NB4 (cell line): ENCODE measurements around the gene LMO4.

Source experiments
- DNase-seq: peaks from one replicate; pipeline ENCODE4 v3.0.0; 2010; ENCODE audit warnings: low read depth
- H3K4me3 ChIP-seq: one replicate; pipeline ENCODE4 v1.5.1; 2011; ENCODE audit warnings: mild to moderate bottlenecking, low read depth, low read length, moderate library complexity
- MYC ChIP-seq: IDR thresholded peaks from 2 replicates; pipeline ENCODE4 v1.6.1; 2011; ENCODE audit warnings: low read depth, low read length
- POLR2A ChIP-seq: IDR thresholded peaks from 2 replicates; pipeline ENCODE4 v1.6.1; 2011; ENCODE audit warnings: mild to moderate bottlenecking; ENCODE audit not compliant: insufficient read length; ENCODE audit errors: extremely low read depth
- TF ChIP-seq, protein P1 (sequence below): IDR thresholded peaks from one replicate; pipeline ENCODE4 v1.5.1; 2012; ENCODE audit warnings: low read depth, low read length
- TF ChIP-seq, protein P2 (sequence below): IDR thresholded peaks from 2 replicates; pipeline ENCODE4 v1.6.1; 2011; ENCODE audit warnings: low read depth, low read length

The LMO4 gene

DNA sequence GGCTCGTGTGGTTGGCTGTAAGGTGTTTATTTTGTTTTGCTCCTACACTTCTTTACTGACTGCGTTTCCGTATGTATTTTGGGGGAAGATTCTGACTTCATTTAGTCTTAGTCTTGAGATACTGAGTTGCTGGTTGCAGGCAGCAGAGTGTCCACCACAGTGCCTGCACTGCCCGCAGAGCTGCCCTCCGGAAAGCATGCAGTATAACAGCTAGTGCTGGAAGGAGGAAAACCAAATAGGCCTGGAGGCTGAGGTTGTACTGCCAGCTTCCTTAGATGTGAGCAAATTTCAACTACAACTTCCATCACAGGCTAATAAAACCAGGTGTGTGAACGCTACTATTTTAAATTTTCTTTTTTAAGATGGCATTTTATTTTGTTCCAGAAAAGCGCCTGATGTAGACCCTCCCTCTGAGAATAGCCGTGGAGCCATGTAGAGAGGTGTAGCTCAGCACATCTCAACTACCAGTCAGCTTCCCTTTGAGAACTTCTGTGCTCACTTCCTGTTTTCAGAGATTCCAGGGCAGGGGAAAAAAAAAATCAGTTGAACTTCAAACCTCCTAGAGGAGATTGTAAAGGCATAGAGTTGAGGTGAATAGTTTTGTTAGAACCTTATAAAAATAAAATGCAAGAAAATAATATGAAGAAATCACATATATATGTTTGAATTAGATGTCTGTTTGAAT is 17.6 kb downstream of the LMO4 start:
- H3K4me3 ChIP-seq: no peak overlapping the region
- no peak for TF ChIP-seq POLR2A
- TF ChIP-seq, protein P1, sequence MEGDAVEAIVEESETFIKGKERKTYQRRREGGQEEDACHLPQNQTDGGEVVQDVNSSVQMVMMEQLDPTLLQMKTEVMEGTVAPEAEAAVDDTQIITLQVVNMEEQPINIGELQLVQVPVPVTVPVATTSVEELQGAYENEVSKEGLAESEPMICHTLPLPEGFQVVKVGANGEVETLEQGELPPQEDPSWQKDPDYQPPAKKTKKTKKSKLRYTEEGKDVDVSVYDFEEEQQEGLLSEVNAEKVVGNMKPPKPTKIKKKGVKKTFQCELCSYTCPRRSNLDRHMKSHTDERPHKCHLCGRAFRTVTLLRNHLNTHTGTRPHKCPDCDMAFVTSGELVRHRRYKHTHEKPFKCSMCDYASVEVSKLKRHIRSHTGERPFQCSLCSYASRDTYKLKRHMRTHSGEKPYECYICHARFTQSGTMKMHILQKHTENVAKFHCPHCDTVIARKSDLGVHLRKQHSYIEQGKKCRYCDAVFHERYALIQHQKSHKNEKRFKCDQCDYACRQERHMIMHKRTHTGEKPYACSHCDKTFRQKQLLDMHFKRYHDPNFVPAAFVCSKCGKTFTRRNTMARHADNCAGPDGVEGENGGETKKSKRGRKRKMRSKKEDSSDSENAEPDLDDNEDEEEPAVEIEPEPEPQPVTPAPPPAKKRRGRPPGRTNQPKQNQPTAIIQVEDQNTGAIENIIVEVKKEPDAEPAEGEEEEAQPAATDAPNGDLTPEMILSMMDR: no peak
- no peak for TF ChIP-seq MYC
- TF ChIP-seq, protein P2, sequence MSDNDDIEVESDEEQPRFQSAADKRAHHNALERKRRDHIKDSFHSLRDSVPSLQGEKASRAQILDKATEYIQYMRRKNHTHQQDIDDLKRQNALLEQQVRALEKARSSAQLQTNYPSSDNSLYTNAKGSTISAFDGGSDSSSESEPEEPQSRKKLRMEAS: no peak
- no peak for DNase-seq

DNA sequence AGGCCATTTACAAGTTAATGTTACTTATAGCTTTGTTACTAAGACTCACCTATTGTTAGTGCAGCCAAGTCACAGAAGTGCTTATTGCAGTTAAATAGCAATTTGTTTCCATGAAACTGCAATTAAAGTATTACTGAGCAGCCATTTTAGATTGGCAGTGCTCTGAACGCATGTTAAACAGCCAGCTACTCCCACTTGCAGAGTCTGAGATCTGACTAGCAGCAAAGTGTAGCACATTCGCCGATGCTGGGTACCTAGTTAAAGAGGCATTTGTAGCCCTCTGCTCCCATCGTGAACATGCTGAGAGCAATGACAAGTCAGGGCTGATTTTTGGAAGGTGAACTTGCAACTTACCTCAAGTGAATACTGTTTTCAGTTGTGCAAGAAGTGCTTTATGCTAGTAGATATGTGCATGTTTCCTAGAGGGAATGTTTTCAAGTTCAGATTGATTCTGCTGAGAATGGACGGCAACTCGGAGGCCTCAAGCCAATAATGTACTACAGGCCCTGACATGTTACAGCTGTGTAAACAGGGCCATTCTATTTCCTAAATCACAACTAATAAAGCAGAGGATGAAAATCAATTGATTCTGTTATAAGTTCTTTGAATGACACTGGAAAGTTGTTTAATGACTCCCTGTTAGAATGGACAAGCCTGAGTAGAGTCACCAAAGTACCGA is 19.8 kb downstream of the LMO4 start:
- no peak overlapping the region for H3K4me3 ChIP-seq
- DNase-seq: no peak
- TF ChIP-seq POLR2A (no peak), MYC (no peak)
- TF ChIP-seq, protein P2: no peak
- TF ChIP-seq, protein P1: no peak

DNA sequence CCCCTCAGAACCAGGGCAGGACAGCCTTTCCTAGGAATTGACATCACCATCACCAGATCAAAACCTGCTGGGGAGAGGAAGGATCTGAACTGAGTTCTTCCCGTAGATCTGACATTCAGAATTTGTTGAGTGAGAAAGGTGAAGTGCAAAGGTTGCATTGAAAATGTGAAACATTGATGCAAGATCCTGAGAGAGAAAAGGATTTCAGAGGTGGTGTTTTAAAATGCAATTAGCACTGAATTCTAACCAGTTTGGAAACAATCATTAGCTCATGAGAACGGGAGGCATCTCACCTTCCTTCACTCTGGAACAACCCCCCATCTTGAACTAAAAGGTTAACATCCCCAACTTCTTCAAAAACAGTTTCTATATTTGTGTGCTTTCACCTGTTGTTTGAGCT is 20.4 kb downstream of the LMO4 start:
- no peak overlapping the region for H3K4me3 ChIP-seq
- no peak for DNase-seq
- TF ChIP-seq, protein P1: no peak
- TF ChIP-seq MYC (no peak), POLR2A (no peak)
- TF ChIP-seq, protein P2: no peak

GRCh38 chr1:87355894-87356293 is 27.2 kb downstream of the LMO4 start:
- TF ChIP-seq, protein P1: no peak
- TF ChIP-seq MYC (no peak), POLR2A (no peak)
- TF ChIP-seq, protein P2: no peak
- DNase-seq: no peak
- H3K4me3 ChIP-seq: no peak overlapping the region

GRCh38 chr1:87356591-87356990 is 27.9 kb downstream of the LMO4 start:
- H3K4me3 ChIP-seq: no peak overlapping the region
- TF ChIP-seq, protein P2: no peak
- TF ChIP-seq POLR2A (no peak), MYC (no peak)
- TF ChIP-seq, protein P1: no peak
- no peak for DNase-seq
